MM.1S (cell line): ENCODE results near the gene NEDD4L.
A peak's percentile ranks its signal among the peaks of the same experiment; 100 is the strongest.

Source experiments
- DNase-seq: peaks from one replicate; pipeline ENCODE4 v3.0.0-alpha.2; 2015
- H2AFZ ChIP-seq: fragments of 300-600 bp; sonication (generic); 2 replicates; pipeline ENCODE4 v1.6.0; 2016; ENCODE audit warnings: antibody characterized with exemption, low read length
- H3F3A ChIP-seq: fragments of 300-600 bp; sonication (generic); 2 replicates; pipeline ENCODE4 v1.6.1; 2016; ENCODE audit warnings: mild to moderate bottlenecking, antibody characterized with exemption, low read length, moderate library complexity, mixed read lengths; ENCODE audit not compliant: insufficient read depth
- H3K27ac ChIP-seq: fragments of 300-600 bp; sonication (generic); 2 replicates; pipeline ENCODE4 v1.5.1; 2016; ENCODE audit warnings: mild to moderate bottlenecking, low read length
- H3K27me3 ChIP-seq: fragments of 300-600 bp; sonication (generic); replicated peaks from 2 replicates; pipeline ENCODE4 v1.6.0; 2016; ENCODE audit warnings: low read length; ENCODE audit not compliant: insufficient read depth
- H3K36me3 ChIP-seq: fragments of 300-600 bp; sonication (generic); replicated peaks from 2 replicates; pipeline ENCODE4 v1.6.1; 2016; ENCODE audit warnings: mild to moderate bottlenecking, low read length, mixed read lengths; ENCODE audit not compliant: insufficient read depth
- H3K4me1 ChIP-seq: fragments of 300-600 bp; sonication (generic); 2 replicates; pipeline ENCODE4 v1.6.1; 2016; ENCODE audit warnings: low read length, mixed read lengths
- H3K4me2 ChIP-seq: fragments of 300-600 bp; sonication (generic); 2 replicates; pipeline ENCODE4 v1.6.0; 2016; ENCODE audit warnings: low read depth, low read length
- H3K4me3 ChIP-seq: fragments of 300-600 bp; sonication (generic); 2 replicates; pipeline ENCODE4 v1.5.1; 2016; ENCODE audit warnings: low read length, mixed read lengths
- H3K79me2 ChIP-seq: fragments of 300-600 bp; sonication (generic); 2 replicates; pipeline ENCODE4 v1.6.1; 2016; ENCODE audit warnings: mixed run types, low read length, mixed read lengths
- H3K9ac ChIP-seq: fragments of 300-600 bp; sonication (generic); 2 replicates; pipeline ENCODE4 v1.6.1; 2016; ENCODE audit warnings: low read length, mixed read lengths
- H3K9me2 ChIP-seq: fragments of 300-600 bp; sonication (generic); replicated peaks from 2 replicates; pipeline ENCODE4 v1.6.1; 2016; ENCODE audit warnings: mild to moderate bottlenecking, low read length, mixed read lengths; ENCODE audit not compliant: insufficient read depth
- H3K9me3 ChIP-seq: fragments of 300-600 bp; sonication (generic); replicated peaks from 2 replicates; pipeline ENCODE4 v1.6.1; 2016; ENCODE audit warnings: mild to moderate bottlenecking, low read length, mixed read lengths; ENCODE audit not compliant: insufficient read depth
- H4K20me1 ChIP-seq: fragments of 300-600 bp; sonication (generic); 2 replicates; pipeline ENCODE4 v1.6.1; 2016; ENCODE audit warnings: mild to moderate bottlenecking, low read length, moderate library complexity, mixed read lengths; ENCODE audit not compliant: insufficient read depth
- EZH2 ChIP-seq: fragments of 300-600 bp; sonication (generic); optimal IDR thresholded peaks from 2 replicates; pipeline ENCODE3; 2017; ENCODE audit warnings: low read depth, mild to moderate bottlenecking, antibody characterized with exemption, low read length, mixed read lengths
- EZH2phosphoT487 ChIP-seq: fragments of 300-600 bp; sonication (generic); IDR thresholded peaks from 2 replicates; pipeline ENCODE4 v1.6.1; 2018; ENCODE audit warnings: antibody characterized with exemption, low read length
- TF ChIP-seq, protein P1 (sequence below): fragments of 300-600 bp; sonication (generic); IDR thresholded peaks from 2 replicates; pipeline ENCODE4 v1.5.1; 2016; ENCODE audit warnings: antibody characterized with exemption, low read length, mixed read lengths

The NEDD4L gene

DNA sequence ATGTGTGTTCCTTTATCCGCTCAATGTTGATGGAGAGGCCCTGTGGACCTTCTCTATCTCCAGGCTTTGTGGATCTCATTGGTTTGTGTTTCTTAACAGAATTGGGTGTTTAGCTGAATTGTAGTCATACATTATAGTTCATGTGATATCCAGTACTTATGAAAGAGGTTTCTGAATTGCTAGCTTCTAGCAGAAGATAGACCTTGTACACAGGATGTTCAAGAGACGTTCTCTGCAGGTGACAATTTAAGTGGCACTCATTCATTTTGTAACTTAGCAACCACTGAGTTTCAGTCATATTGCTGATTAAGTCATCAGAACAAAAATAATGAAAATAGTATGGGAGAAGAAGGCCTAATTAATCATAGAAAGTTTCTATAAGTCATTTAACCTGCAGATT, 305.6 kb downstream of the NEDD4L start:
- H3K27ac ChIP-seq: no peak overlapping the region
- no peaks in the 10 kb centered on the region for H3K27me3 ChIP-seq
- no peak overlapping the region for H3K9ac ChIP-seq
- H3K79me2 ChIP-seq: no peaks in the 10 kb centered on the region
- no peaks in the 10 kb centered on the region for H3K9me3 ChIP-seq
- H4K20me1 ChIP-seq: no peaks in the 10 kb centered on the region
- peaks cover 11% of the 10 kb centered on the region for H3F3A ChIP-seq
- no peak overlapping the region for H2AFZ ChIP-seq
- peaks cover 8% of the 10 kb centered on the region for H3K4me1 ChIP-seq
- H3K9me2 ChIP-seq: no peaks in the 10 kb centered on the region
- H3K4me2 ChIP-seq: no peak overlapping the region
- no peak overlapping the region for H3K4me3 ChIP-seq
- no peaks in the 10 kb centered on the region for H3K36me3 ChIP-seq
- no peak for DNase-seq
- no peak for TF ChIP-seq EZH2
- no peak for TF ChIP-seq EZH2phosphoT487
- TF ChIP-seq, protein P1, sequence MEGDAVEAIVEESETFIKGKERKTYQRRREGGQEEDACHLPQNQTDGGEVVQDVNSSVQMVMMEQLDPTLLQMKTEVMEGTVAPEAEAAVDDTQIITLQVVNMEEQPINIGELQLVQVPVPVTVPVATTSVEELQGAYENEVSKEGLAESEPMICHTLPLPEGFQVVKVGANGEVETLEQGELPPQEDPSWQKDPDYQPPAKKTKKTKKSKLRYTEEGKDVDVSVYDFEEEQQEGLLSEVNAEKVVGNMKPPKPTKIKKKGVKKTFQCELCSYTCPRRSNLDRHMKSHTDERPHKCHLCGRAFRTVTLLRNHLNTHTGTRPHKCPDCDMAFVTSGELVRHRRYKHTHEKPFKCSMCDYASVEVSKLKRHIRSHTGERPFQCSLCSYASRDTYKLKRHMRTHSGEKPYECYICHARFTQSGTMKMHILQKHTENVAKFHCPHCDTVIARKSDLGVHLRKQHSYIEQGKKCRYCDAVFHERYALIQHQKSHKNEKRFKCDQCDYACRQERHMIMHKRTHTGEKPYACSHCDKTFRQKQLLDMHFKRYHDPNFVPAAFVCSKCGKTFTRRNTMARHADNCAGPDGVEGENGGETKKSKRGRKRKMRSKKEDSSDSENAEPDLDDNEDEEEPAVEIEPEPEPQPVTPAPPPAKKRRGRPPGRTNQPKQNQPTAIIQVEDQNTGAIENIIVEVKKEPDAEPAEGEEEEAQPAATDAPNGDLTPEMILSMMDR: no peak

DNA sequence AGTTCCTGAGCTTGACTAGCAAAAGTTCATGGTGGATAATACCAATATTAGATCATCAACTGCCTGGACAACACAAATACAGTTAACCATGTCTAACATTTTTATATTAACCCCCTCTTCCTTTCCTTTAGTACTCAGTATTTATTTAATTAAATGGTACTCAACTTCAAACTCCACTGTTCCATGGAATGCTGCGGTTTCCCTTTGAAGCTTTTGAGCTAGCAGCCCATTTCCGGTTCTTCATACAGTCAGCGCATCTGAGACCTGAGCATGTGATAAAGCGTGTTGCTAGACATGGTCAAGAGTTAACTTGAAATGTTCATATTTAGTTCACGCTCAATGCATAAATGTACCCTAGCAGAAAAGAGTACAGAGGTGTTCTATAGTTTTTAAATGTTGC, 306.5 kb downstream of the NEDD4L start:
- TF ChIP-seq EZH2phosphoT487 (no peak), EZH2 (no peak)
- TF ChIP-seq, protein P1: no peak
- Histone ChIP-seq H3K9me2 (no peaks in the 10 kb centered on the region), H4K20me1 (no peaks in the 10 kb centered on the region), H3K4me1 (peaks cover 8% of the 10 kb centered on the region), H3K36me3 (no peaks in the 10 kb centered on the region), H3K9ac (no peak overlapping the region), H3F3A (peaks cover 11% of the 10 kb centered on the region), H3K4me3 (no peak overlapping the region), H3K4me2 (no peak overlapping the region), H3K9me3 (no peaks in the 10 kb centered on the region), H3K27ac (no peak overlapping the region), H3K27me3 (no peaks in the 10 kb centered on the region), H2AFZ (no peak overlapping the region), H3K79me2 (no peaks in the 10 kb centered on the region)
- DNase-seq: no peak

- Histone ChIP-seq H3K4me3 (no peak overlapping the region), H3K9me2 (no peaks in the 10 kb centered on the region), H3K4me1 (peaks cover 8% of the 10 kb centered on the region), H2AFZ (no peak overlapping the region), H3K27ac (no peak overlapping the region; the same call in 1 of the 2 replicates), H3K9ac (no peak overlapping the region), H4K20me1 (no peaks in the 10 kb centered on the region), H3K27me3 (no peaks in the 10 kb centered on the region), H3K36me3 (no peaks in the 10 kb centered on the region), H3K9me3 (no peaks in the 10 kb centered on the region), H3F3A (peaks cover 11% of the 10 kb centered on the region), H3K79me2 (no peaks in the 10 kb centered on the region), H3K4me2 (no peak overlapping the region)
- DNase-seq: peak; percentile 80
- TF ChIP-seq EZH2 (no peak), EZH2phosphoT487 (no peak)
- TF ChIP-seq, protein P1: no peak
Measured at GRCh38 chr18:58351776-58352175, 307.8 kb downstream of the NEDD4L start.
